Hair follicle dermal papilla cell (primary cell): Measurements from ENCODE around the gene ALPL. TPM values are rescaled to one million over a fixed set of nuclear protein-coding genes. Genes with fewer than 3 reads are reported as not detected.

Source experiments
- total RNA-seq: library from RNA; depleted of rRNA; stranded (reverse); fragments of >200 nt; gene quantifications from 2 replicates; pipeline ENCODE4 v1.2.3, GENCODE V29; 2012

ALPL gene
- 4.9 and 14.4 TPM in 2 replicates for total RNA-seq

DNA sequence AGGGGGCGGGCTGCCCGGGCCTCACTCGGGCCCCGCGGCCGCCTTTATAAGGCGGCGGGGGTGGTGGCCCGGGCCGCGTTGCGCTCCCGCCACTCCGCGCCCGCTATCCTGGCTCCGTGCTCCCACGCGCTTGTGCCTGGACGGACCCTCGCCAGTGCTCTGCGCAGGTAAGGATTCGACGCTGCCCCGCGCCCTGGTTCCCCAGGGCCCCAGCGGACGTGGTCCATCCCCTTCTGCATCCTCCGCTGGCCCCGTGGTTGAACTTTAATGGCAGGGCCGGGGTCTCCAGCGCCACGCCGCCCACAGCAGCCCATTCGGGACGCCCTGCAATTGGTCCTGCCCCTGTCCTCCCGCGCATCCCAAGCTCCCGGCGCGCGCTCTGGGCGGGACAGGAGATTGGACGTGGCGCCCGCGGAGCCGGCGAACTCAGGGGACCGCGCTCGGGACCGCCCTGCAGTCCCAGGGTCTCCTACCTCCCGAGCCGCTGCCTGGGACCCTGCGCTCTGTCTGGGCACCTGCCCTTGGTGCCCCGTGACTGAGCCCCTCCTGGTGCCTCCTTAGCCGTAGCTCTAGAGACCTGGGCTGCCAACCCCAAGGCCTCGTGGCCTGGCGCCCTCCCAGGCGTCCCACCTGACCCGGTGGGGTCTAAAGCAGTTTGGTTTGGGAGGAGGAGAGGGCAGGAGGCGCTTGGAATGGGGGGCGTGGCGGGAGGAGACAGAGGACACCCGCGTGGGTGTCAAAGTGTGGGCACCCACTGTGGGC is at the start of gene ALPL:
ALPL (plus strand) TSS at position 73 of the 762 bp plus-strand sequence. CDS start 44,659 bp downstream, outside the sequence.

Other genes starting within 250 kb of the ALPL start
- 166 and 185 TPM in 2 replicates for gene ECE1, start 219.0 kb upstream of the ALPL start, total RNA-seq
- gene NBPF3, start 69.3 kb upstream of the ALPL start, total RNA-seq, result 24.7 and 29.3 TPM in 2 replicates
- 0.16 and 0.24 TPM in 2 replicates for gene RAP1GAP, start 159.9 kb downstream of the ALPL start, total RNA-seq